MM.1S (cell line): Measurements from ENCODE around the gene INSC.

Experiments used
- DNase-seq: peaks from one replicate; pipeline ENCODE4 v3.0.0-alpha.2; 2015
- H2AFZ ChIP-seq: fragments of 300-600 bp; sonication (generic); 2 replicates; pipeline ENCODE4 v1.6.0; 2016; ENCODE audit warnings: antibody characterized with exemption, low read length
- H3F3A ChIP-seq: fragments of 300-600 bp; sonication (generic); 2 replicates; pipeline ENCODE4 v1.6.1; 2016; ENCODE audit warnings: mild to moderate bottlenecking, antibody characterized with exemption, low read length, moderate library complexity, mixed read lengths; ENCODE audit not compliant: insufficient read depth
- H3K27ac ChIP-seq: fragments of 300-600 bp; sonication (generic); 2 replicates; pipeline ENCODE4 v1.5.1; 2016; ENCODE audit warnings: mild to moderate bottlenecking, low read length
- H3K27me3 ChIP-seq: fragments of 300-600 bp; sonication (generic); replicated peaks from 2 replicates; pipeline ENCODE4 v1.6.0; 2016; ENCODE audit warnings: low read length; ENCODE audit not compliant: insufficient read depth
- H3K36me3 ChIP-seq: fragments of 300-600 bp; sonication (generic); replicated peaks from 2 replicates; pipeline ENCODE4 v1.6.1; 2016; ENCODE audit warnings: mild to moderate bottlenecking, low read length, mixed read lengths; ENCODE audit not compliant: insufficient read depth
- H3K4me1 ChIP-seq: fragments of 300-600 bp; sonication (generic); 2 replicates; pipeline ENCODE4 v1.6.1; 2016; ENCODE audit warnings: low read length, mixed read lengths
- H3K4me2 ChIP-seq: fragments of 300-600 bp; sonication (generic); 2 replicates; pipeline ENCODE4 v1.6.0; 2016; ENCODE audit warnings: low read depth, low read length
- H3K4me3 ChIP-seq: fragments of 300-600 bp; sonication (generic); 2 replicates; pipeline ENCODE4 v1.5.1; 2016; ENCODE audit warnings: low read length, mixed read lengths
- H3K79me2 ChIP-seq: fragments of 300-600 bp; sonication (generic); 2 replicates; pipeline ENCODE4 v1.6.1; 2016; ENCODE audit warnings: mixed run types, low read length, mixed read lengths
- H3K9ac ChIP-seq: fragments of 300-600 bp; sonication (generic); 2 replicates; pipeline ENCODE4 v1.6.1; 2016; ENCODE audit warnings: low read length, mixed read lengths
- H3K9me2 ChIP-seq: fragments of 300-600 bp; sonication (generic); replicated peaks from 2 replicates; pipeline ENCODE4 v1.6.1; 2016; ENCODE audit warnings: mild to moderate bottlenecking, low read length, mixed read lengths; ENCODE audit not compliant: insufficient read depth
- H3K9me3 ChIP-seq: fragments of 300-600 bp; sonication (generic); replicated peaks from 2 replicates; pipeline ENCODE4 v1.6.1; 2016; ENCODE audit warnings: mild to moderate bottlenecking, low read length, mixed read lengths; ENCODE audit not compliant: insufficient read depth
- H4K20me1 ChIP-seq: fragments of 300-600 bp; sonication (generic); 2 replicates; pipeline ENCODE4 v1.6.1; 2016; ENCODE audit warnings: mild to moderate bottlenecking, low read length, moderate library complexity, mixed read lengths; ENCODE audit not compliant: insufficient read depth
- CTCF ChIP-seq: fragments of 300-600 bp; sonication (generic); IDR thresholded peaks from 2 replicates; pipeline ENCODE4 v1.5.1; 2016; ENCODE audit warnings: antibody characterized with exemption, low read length, mixed read lengths
- EZH2 ChIP-seq: fragments of 300-600 bp; sonication (generic); optimal IDR thresholded peaks from 2 replicates; pipeline ENCODE3; 2017; ENCODE audit warnings: low read depth, mild to moderate bottlenecking, antibody characterized with exemption, low read length, mixed read lengths
- EZH2phosphoT487 ChIP-seq: fragments of 300-600 bp; sonication (generic); IDR thresholded peaks from 2 replicates; pipeline ENCODE4 v1.6.1; 2018; ENCODE audit warnings: antibody characterized with exemption, low read length

INSC gene

GRCh38 chr11:15197696-15198095, 83.0 kb downstream of the INSC start:
- H3K4me3 ChIP-seq = no peak overlapping the region
- H3K27me3 ChIP-seq = no peaks in the 10 kb centered on the region
- H3K4me2 ChIP-seq = no peak overlapping the region
- H3K9me2 ChIP-seq = no peaks in the 10 kb centered on the region
- no peaks in the 10 kb centered on the region for H3K9me3 ChIP-seq
- no peak overlapping the region for H3K9ac ChIP-seq
- H3K36me3 ChIP-seq = no peaks in the 10 kb centered on the region
- H3K79me2 ChIP-seq = no peaks in the 10 kb centered on the region
- H3K27ac ChIP-seq = no peak overlapping the region
- no peak overlapping the region for H2AFZ ChIP-seq
- no peak for DNase-seq
- TF ChIP-seq CTCF (no peak), EZH2 (no peak), EZH2phosphoT487 (no peak)
- no peaks in the 10 kb centered on the region for H3F3A ChIP-seq
- H4K20me1 ChIP-seq = no peaks in the 10 kb centered on the region
- H3K4me1 ChIP-seq = no peaks in the 10 kb centered on the region

- H3K36me3 ChIP-seq = no peaks in the 10 kb centered on the region
- H3K4me1 ChIP-seq = no peaks in the 10 kb centered on the region
- no peak overlapping the region for H3K9ac ChIP-seq
- H3K27me3 ChIP-seq = no peaks in the 10 kb centered on the region
- no peaks in the 10 kb centered on the region for H3K79me2 ChIP-seq
- H3K4me2 ChIP-seq = no peak overlapping the region
- no peak overlapping the region for H3K4me3 ChIP-seq
- TF ChIP-seq EZH2 = no peak
- no peak for TF ChIP-seq EZH2phosphoT487
- TF ChIP-seq CTCF = no peak
- no peaks in the 10 kb centered on the region for H3F3A ChIP-seq
- no peak overlapping the region for H3K27ac ChIP-seq
- no peaks in the 10 kb centered on the region for H3K9me3 ChIP-seq
- no peak overlapping the region for H2AFZ ChIP-seq
- DNase-seq = no peak
- H4K20me1 ChIP-seq = no peaks in the 10 kb centered on the region
- H3K9me2 ChIP-seq = no peaks in the 10 kb centered on the region
These were observed 83.6 kb downstream of the INSC start for GRCh38 chr11:15198284-15198683.

GRCh38 chr11:15199693-15200092, 85.0 kb downstream of the INSC start:
- H3K4me2 ChIP-seq = no peak overlapping the region
- no peaks in the 10 kb centered on the region for H3K9me3 ChIP-seq
- H4K20me1 ChIP-seq = no peaks in the 10 kb centered on the region
- no peak overlapping the region for H2AFZ ChIP-seq
- H3K36me3 ChIP-seq = no peaks in the 10 kb centered on the region
- no peaks in the 10 kb centered on the region for H3F3A ChIP-seq
- no peak for DNase-seq
- no peak overlapping the region for H3K27ac ChIP-seq
- no peak overlapping the region for H3K9ac ChIP-seq
- TF ChIP-seq CTCF = no peak
- no peak for TF ChIP-seq EZH2phosphoT487
- TF ChIP-seq EZH2 = no peak
- H3K9me2 ChIP-seq = no peaks in the 10 kb centered on the region
- H3K4me1 ChIP-seq = no peaks in the 10 kb centered on the region
- H3K4me3 ChIP-seq = no peak overlapping the region
- no peaks in the 10 kb centered on the region for H3K27me3 ChIP-seq
- H3K79me2 ChIP-seq = no peaks in the 10 kb centered on the region
